SU-DHL-6 (cell line): Measurements from ENCODE around the gene HM13.

Experiments used
- EZH2phosphoT487 ChIP-seq: fragments of 200-600 bp; sonication (generic), shearing (Covaris generic); conservative IDR thresholded peaks from 2 replicates; pipeline ENCODE4 v1.6.1; 2018; ENCODE audit warnings: mild to moderate bottlenecking, antibody characterized with exemption, low read length, moderate library complexity, mixed read lengths
- TF ChIP-seq, protein P1 (sequence below): fragments of 200-600 bp; sonication (generic); IDR thresholded peaks from one replicate; pipeline ENCODE4 v1.5.1; 2017; ENCODE audit warnings: antibody characterized with exemption, mild to moderate bottlenecking, low read length, moderate library complexity; ENCODE audit not compliant: insufficient read depth, poor library complexity, severe bottlenecking

DNA sequence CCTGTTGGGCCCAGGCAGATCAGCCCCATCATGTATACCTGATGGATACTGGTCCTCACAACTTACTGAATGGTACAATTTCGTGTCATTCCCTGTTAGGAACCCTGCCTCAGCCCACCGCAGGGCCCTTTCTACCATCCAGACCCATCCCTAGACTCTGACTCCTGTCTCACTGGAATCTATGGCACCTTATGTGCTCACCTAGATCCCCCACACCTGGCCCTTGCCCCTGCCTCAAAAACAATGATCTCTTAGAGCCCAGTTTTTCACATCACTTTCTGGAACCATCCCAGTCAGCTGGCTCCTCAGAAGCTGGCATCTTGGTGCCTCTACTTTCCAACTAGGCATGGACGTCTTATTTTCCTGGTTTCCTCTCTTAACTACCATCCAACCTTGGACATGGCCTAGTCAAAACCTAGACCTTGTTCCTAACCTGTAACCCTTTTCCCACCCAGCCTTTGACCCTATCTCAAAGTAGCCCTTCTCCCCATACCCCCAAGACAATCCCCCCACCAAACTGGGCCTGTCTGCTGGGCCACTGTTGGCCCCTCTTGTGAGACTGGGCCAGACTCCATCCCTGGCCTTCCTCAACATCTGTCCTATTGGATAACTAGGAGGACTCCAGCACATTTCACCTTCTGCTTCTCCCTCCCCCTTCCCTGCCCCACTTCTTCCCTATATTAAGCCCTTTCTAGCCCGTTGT lies 981 bp downstream of the HM13 start:
- TF ChIP-seq, protein P1, sequence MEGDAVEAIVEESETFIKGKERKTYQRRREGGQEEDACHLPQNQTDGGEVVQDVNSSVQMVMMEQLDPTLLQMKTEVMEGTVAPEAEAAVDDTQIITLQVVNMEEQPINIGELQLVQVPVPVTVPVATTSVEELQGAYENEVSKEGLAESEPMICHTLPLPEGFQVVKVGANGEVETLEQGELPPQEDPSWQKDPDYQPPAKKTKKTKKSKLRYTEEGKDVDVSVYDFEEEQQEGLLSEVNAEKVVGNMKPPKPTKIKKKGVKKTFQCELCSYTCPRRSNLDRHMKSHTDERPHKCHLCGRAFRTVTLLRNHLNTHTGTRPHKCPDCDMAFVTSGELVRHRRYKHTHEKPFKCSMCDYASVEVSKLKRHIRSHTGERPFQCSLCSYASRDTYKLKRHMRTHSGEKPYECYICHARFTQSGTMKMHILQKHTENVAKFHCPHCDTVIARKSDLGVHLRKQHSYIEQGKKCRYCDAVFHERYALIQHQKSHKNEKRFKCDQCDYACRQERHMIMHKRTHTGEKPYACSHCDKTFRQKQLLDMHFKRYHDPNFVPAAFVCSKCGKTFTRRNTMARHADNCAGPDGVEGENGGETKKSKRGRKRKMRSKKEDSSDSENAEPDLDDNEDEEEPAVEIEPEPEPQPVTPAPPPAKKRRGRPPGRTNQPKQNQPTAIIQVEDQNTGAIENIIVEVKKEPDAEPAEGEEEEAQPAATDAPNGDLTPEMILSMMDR, result no peak
- no peak for TF ChIP-seq EZH2phosphoT487
